HG02678 (cell line): ENCODE measurements around the gene TPSD1.
"Not testable (repeated sequence)": the region's sequence is repeated elsewhere in the genome, so short reads cannot be mapped to it uniquely, and the experiment has no call there.

Experiments
- ATAC-seq: cut with Tn5 transposase; IDR thresholded peaks from one replicate; pipeline ENCODE4 v1.9.1; 2021; ENCODE audit warnings: mild to moderate bottlenecking, moderate library complexity; ENCODE audit not compliant: unreplicated experiment

The TPSD1 gene

GRCh38 chr16:1295465-1295864 lies 39.6 kb downstream of the TPSD1 start:
- ATAC-seq: no peak

GRCh38 chr16:1296688-1297017 lies 40.8 kb downstream of the TPSD1 start:
- not testable (repeated sequence) for ATAC-seq

- ATAC-seq: no peak
These were observed 41.3 kb downstream of the TPSD1 start for GRCh38 chr16:1297018-1297696.

GRCh38 chr16:1298406-1298805 lies 42.5 kb downstream of the TPSD1 start:
- ATAC-seq: no peak

GRCh38 chr16:1299012-1299867 lies 43.4 kb downstream of the TPSD1 start:
- no peak for ATAC-seq

- ATAC-seq: no peak
These were observed 44.0 kb downstream of the TPSD1 start for GRCh38 chr16:1299868-1300203.

GRCh38 chr16:1300664-1301476 lies 45.0 kb downstream of the TPSD1 start:
- ATAC-seq: no peak

GRCh38 chr16:1301562-1301961 lies 45.7 kb downstream of the TPSD1 start:
- ATAC-seq: no peak

- no peak for ATAC-seq
These were observed 50.0 kb downstream of the TPSD1 start for GRCh38 chr16:1305823-1306222.

- no peak for ATAC-seq
These were observed 50.5 kb downstream of the TPSD1 start for GRCh38 chr16:1306334-1306733.

GRCh38 chr16:1308036-1308976 lies 52.4 kb downstream of the TPSD1 start:
- ATAC-seq: no peak
